HG03108 (cell line): ENCODE measurements around the gene PPP6R3.

Source experiments
- ATAC-seq: cut with Tn5 transposase; IDR thresholded peaks from one replicate; pipeline ENCODE4 v1.9.1; 2021; ENCODE audit warnings: moderate library complexity; ENCODE audit not compliant: unreplicated experiment

The PPP6R3 gene

GRCh38 chr11:68551223-68551622, 90.7 kb downstream of the PPP6R3 start:
- no peak for ATAC-seq

- ATAC-seq, result no peak
These were observed 91.2 kb downstream of the PPP6R3 start for GRCh38 chr11:68551777-68552176.

- ATAC-seq, result no peak
These were observed 92.0 kb downstream of the PPP6R3 start for GRCh38 chr11:68552542-68552941.

GRCh38 chr11:68560216-68560615, 99.7 kb downstream of the PPP6R3 start:
- ATAC-seq, result no peak

- no peak for ATAC-seq
These were observed 102.9 kb downstream of the PPP6R3 start for GRCh38 chr11:68563454-68563853.

GRCh38 chr11:68564261-68564660, 103.7 kb downstream of the PPP6R3 start:
- no peak for ATAC-seq

GRCh38 chr11:68565768-68566167, 105.2 kb downstream of the PPP6R3 start:
- ATAC-seq, result no peak

- ATAC-seq, result no peak
These were observed 107.0 kb downstream of the PPP6R3 start for GRCh38 chr11:68567553-68567952.

GRCh38 chr11:68569357-68569756, 108.8 kb downstream of the PPP6R3 start:
- no peak for ATAC-seq

- no peak for ATAC-seq
These were observed 110.1 kb downstream of the PPP6R3 start for GRCh38 chr11:68570691-68571090.

- ATAC-seq, result no peak
These were observed 113.8 kb downstream of the PPP6R3 start for GRCh38 chr11:68574308-68574707.

- no peak for ATAC-seq
These were observed 114.6 kb downstream of the PPP6R3 start for GRCh38 chr11:68575025-68575665.

GRCh38 chr11:68579455-68579854, 118.9 kb downstream of the PPP6R3 start:
- no peak for ATAC-seq

GRCh38 chr11:68581439-68581838, 120.9 kb downstream of the PPP6R3 start:
- no peak for ATAC-seq

- no peak for ATAC-seq
These were observed 121.3 kb downstream of the PPP6R3 start for GRCh38 chr11:68581901-68582300.

GRCh38 chr11:68582416-68583040, 122.0 kb downstream of the PPP6R3 start:
- ATAC-seq, result no peak

GRCh38 chr11:68583041-68583446, 122.5 kb downstream of the PPP6R3 start:
- ATAC-seq, result no peak

- ATAC-seq, result no peak
These were observed 123.5 kb downstream of the PPP6R3 start for GRCh38 chr11:68584097-68584496.

- ATAC-seq, result no peak
These were observed 124.5 kb downstream of the PPP6R3 start for GRCh38 chr11:68584991-68585524.

- ATAC-seq, result no peak
These were observed 129.1 kb downstream of the PPP6R3 start for GRCh38 chr11:68589547-68590216.

- no peak for ATAC-seq
These were observed 131.2 kb downstream of the PPP6R3 start for GRCh38 chr11:68591719-68592118.

- ATAC-seq, result no peak
These were observed 132.9 kb downstream of the PPP6R3 start for GRCh38 chr11:68593441-68593840.
